Liver (tissue), 9 donors: ENCODE measurements around the gene CDR2. TPM values are rescaled to one million over a fixed set of nuclear protein-coding genes. Genes with fewer than 3 reads are reported as not detected.

Source experiments
- DNase-seq: peaks from one replicate; pipeline ENCODE4 v3.0.0-alpha.2; 2017; ENCODE audit warnings: low spot score
- H3K27ac ChIP-seq, 2 donors: one replicate each; pipeline ENCODE4 v1.7.0; 2013; ENCODE audit warnings: inconsistent platforms in 2 of 2, low read length in 2 of 2, control low read depth in 1 of 2, low read depth in 1 of 2, mild to moderate bottlenecking in 1 of 2
- H3K27me3 ChIP-seq, 4 donors: one replicate each; pipeline versions ENCODE4 v1.6.1 to v1.7.0; 2013; ENCODE audit warnings: low read length in 3 of 4, inconsistent platforms in 1 of 4, mild to moderate bottlenecking in 1 of 4, moderate library complexity in 1 of 4; ENCODE audit not compliant: control insufficient read depth in 4 of 4, insufficient read depth in 4 of 4
- H3K36me3 ChIP-seq, 4 donors: one replicate each; pipeline versions ENCODE4 v1.6.1 to v1.7.0; 2013; ENCODE audit warnings: low read length in 3 of 4, mild to moderate bottlenecking in 3 of 4, low read depth in 1 of 4, moderate library complexity in 1 of 4; ENCODE audit not compliant: control insufficient read depth in 4 of 4, insufficient read depth in 3 of 4
- H3K4me1 ChIP-seq, 4 donors: one replicate each; pipeline versions ENCODE4 v1.6.1 to v1.7.0; 2013; ENCODE audit warnings: low read length in 3 of 4, mild to moderate bottlenecking in 3 of 4, moderate library complexity in 1 of 4; ENCODE audit not compliant: control insufficient read depth in 4 of 4, insufficient read depth in 4 of 4
- H3K4me3 ChIP-seq, 3 donors: one replicate each; pipeline versions ENCODE4 v1.6.1 to v1.7.0; 2013; ENCODE audit warnings: low read length in 3 of 3, control low read depth in 1 of 3, low read depth in 1 of 3, mild to moderate bottlenecking in 1 of 3
- H3K9ac ChIP-seq, 2 donors: one replicate each; pipeline ENCODE4 v1.7.0; 2013; ENCODE audit warnings: low read length in 2 of 2, mild to moderate bottlenecking in 2 of 2, moderate library complexity in 2 of 2, control low read depth in 1 of 2, low read depth in 1 of 2
- H3K9me3 ChIP-seq, 4 donors: one replicate each; pipeline versions ENCODE4 v1.6.1 to v1.7.0; 2013; ENCODE audit warnings: low read length in 3 of 4; ENCODE audit not compliant: control insufficient read depth in 4 of 4
- EGR1 ChIP-seq, 2 donors: IDR thresholded peaks; 2 replicates each; pipeline ENCODE4 v1.6.1; 2016 to 2018; ENCODE audit warnings: antibody characterized with exemption in 2 of 2, low read depth in 2 of 2
- FOXA1 ChIP-seq: IDR thresholded peaks from 2 replicates; pipeline ENCODE4 v1.6.1; 2016; ENCODE audit warnings: antibody characterized with exemption
- GABPA ChIP-seq, 2 donors: IDR thresholded peaks in 1 of 2; conservative IDR thresholded peaks in 1 of 2; 2 replicates each; pipeline ENCODE4 v1.6.1; 2016; ENCODE audit warnings: antibody characterized with exemption in 2 of 2, mild to moderate bottlenecking in 1 of 2, moderate library complexity in 1 of 2
- HNF4G ChIP-seq: IDR thresholded peaks from 2 replicates; pipeline ENCODE4 v1.6.1; 2016; ENCODE audit warnings: antibody characterized with exemption
- JUND ChIP-seq, 2 donors: IDR thresholded peaks; 2 replicates each; pipeline ENCODE4 v1.6.1; 2016; ENCODE audit warnings: antibody characterized with exemption in 2 of 2
- RAD21 ChIP-seq, 2 donors: IDR thresholded peaks; 2 replicates each; pipeline ENCODE4 v1.6.1; 2016; ENCODE audit warnings: antibody characterized with exemption in 2 of 2, mild to moderate bottlenecking in 2 of 2
- RXRA ChIP-seq, 2 donors: IDR thresholded peaks; 2 replicates each; pipeline ENCODE4 v1.6.1; 2017 to 2018; ENCODE audit warnings: antibody characterized with exemption in 2 of 2, mild to moderate bottlenecking in 1 of 2
- SP1 ChIP-seq: IDR thresholded peaks from 2 replicates; pipeline ENCODE4 v1.6.1; 2018; ENCODE audit warnings: antibody characterized with exemption, mild to moderate bottlenecking
- YY1 ChIP-seq: IDR thresholded peaks from 2 replicates; pipeline ENCODE4 v1.6.1; 2016; ENCODE audit warnings: antibody characterized with exemption, mild to moderate bottlenecking
- WGBS: extraction: QIAGEN DNeasy Blood & Tissue Kit; methylation state at CpG from one replicate; pipeline ENCODE4 v1.1.7; 2013; 5-methylcytosine and 5-hydroxymethylcytosine counted together
- polyA plus RNA-seq, 2 donors: library from polyadenylated mRNA; stranded (reverse) in 1 of 2; unstranded in 1 of 2; fragments of 200-250 nt in 1 of 2; fragments of >200 nt in 1 of 2; fragmentation: Nextera tagmentation in 1 of 2; extraction: Ambion mirVana in 1 of 2; gene quantifications; one replicate each; pipeline versions ENCODE4 v1.2.1 to v1.2.3, GENCODE V29; 2013 to 2015
- total RNA-seq, 2 donors: library from RNA; depleted of rRNA; stranded (reverse); fragments of >200 nt; gene quantifications; one replicate each; pipeline ENCODE4 v1.2.3, GENCODE V29; 2014
- TF ChIP-seq, protein P1 (sequence below): IDR thresholded peaks from 2 replicates; pipeline ENCODE4 v1.6.1; 2016; ENCODE audit warnings: antibody characterized with exemption
- TF ChIP-seq, protein P2 (sequence below): fragments of 150-350 bp; IDR thresholded peaks from 2 replicates; pipeline ENCODE4 v1.5.1; 2017; ENCODE audit warnings: improper control_type of control experiment, low read depth, low read length; ENCODE audit not compliant: missing input control
- TF ChIP-seq, protein P3 (sequence below): IDR thresholded peaks from 2 replicates; pipeline ENCODE4 v1.6.1; 2016; ENCODE audit warnings: antibody characterized with exemption
- TF ChIP-seq, protein P4 (sequence below): IDR thresholded peaks from 2 replicates; pipeline ENCODE4 v1.6.1; 2016; ENCODE audit warnings: antibody characterized with exemption
- donor health status: healthy.
- donor health status: healthy.
- donor health status: healthy.
- donor health status: healthy.
- donor health status: healthy.

CDR2 gene
- total RNA-seq: 10 to 100 TPM; 11.5 to 12.1 TPM
- polyA plus RNA-seq: 1 to 10 TPM; 2.9 to 7.9 TPM

DNA sequence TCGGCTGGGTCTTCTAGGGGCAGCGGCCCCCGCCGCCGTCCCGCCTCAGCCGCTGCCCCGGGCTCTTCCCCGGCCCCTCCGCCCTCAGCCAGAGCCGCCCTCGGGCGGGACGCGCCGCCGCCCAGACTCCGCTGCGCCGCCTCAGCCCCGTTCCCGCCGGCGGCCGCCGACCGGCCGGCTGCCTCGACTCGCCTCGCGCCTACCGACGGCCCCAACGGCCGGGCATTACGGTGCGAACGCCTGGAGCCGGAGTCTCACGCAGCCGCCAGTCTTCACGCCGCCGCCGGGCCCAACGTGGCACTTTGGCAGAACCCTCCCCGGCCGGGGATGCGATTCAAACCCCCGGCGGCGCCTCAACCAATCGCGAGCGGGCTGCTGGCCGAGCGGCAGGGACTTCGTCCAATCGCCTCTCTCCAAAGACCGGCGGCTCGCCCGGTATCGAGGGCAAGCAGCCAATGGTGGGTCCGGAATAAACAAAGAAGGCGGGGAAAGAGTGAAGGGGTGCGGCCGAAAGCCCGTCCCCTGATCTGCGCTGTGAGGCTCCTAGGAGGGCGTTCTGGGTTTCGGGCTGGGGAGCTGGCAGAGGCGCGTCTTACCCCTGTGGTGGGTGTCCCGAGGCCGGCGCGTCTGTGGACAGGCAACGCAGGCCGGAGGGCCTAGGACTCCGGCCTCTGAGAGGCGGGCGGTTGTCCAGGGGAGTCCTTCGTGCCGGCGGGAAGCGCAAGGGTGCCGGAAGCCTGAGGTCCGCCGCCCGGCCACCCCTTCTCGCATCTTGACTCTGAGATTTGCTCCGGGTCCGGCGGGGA lies at the start of gene CDR2:
CDR2 (minus strand) TSS at position 309 of the 806 bp plus-strand sequence. CDS start 310 bp downstream, outside the sequence.
- Histone ChIP-seq H3K27ac (peak within 1 kb of the TSS; percentile 94 to 96), H3K9ac (peak within 1 kb of the TSS; percentile 67 to 87), H3K27me3 (no peaks in the 10 kb centered on the region), H3K36me3 (no peaks in the 10 kb centered on the region), H3K9me3 (no peaks in the 10 kb centered on the region), H3K4me3 (peak within 1 kb of the TSS; percentile 79 to 96 (median 85)), H3K4me1 (peaks cover 3 to 34% (median 16%) of the 10 kb centered on the region in 4 donors)
- DNase-seq: peak; percentile 97
- TF ChIP-seq, protein P1, sequence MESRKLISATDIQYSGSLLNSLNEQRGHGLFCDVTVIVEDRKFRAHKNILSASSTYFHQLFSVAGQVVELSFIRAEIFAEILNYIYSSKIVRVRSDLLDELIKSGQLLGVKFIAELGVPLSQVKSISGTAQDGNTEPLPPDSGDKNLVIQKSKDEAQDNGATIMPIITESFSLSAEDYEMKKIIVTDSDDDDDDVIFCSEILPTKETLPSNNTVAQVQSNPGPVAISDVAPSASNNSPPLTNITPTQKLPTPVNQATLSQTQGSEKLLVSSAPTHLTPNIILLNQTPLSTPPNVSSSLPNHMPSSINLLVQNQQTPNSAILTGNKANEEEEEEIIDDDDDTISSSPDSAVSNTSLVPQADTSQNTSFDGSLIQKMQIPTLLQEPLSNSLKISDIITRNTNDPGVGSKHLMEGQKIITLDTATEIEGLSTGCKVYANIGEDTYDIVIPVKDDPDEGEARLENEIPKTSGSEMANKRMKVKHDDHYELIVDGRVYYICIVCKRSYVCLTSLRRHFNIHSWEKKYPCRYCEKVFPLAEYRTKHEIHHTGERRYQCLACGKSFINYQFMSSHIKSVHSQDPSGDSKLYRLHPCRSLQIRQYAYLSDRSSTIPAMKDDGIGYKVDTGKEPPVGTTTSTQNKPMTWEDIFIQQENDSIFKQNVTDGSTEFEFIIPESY: no peak
- TF ChIP-seq RXRA (IDR thresholded peaks at IDR 0.05) (no peak), RAD21 (IDR thresholded peaks at IDR 0.05) (peak; percentile 22 to 37), SP1 (peak; percentile 98), GABPA (IDR thresholded peaks at IDR 0.05 in 1 of 2, conservative IDR thresholded peaks at IDR 0.05 in 1 of 2) (peak in 1 of 2 donors; percentile 30), YY1 (peak; percentile 65), JUND (IDR thresholded peaks at IDR 0.05) (no peak)
- TF ChIP-seq, protein P2, sequence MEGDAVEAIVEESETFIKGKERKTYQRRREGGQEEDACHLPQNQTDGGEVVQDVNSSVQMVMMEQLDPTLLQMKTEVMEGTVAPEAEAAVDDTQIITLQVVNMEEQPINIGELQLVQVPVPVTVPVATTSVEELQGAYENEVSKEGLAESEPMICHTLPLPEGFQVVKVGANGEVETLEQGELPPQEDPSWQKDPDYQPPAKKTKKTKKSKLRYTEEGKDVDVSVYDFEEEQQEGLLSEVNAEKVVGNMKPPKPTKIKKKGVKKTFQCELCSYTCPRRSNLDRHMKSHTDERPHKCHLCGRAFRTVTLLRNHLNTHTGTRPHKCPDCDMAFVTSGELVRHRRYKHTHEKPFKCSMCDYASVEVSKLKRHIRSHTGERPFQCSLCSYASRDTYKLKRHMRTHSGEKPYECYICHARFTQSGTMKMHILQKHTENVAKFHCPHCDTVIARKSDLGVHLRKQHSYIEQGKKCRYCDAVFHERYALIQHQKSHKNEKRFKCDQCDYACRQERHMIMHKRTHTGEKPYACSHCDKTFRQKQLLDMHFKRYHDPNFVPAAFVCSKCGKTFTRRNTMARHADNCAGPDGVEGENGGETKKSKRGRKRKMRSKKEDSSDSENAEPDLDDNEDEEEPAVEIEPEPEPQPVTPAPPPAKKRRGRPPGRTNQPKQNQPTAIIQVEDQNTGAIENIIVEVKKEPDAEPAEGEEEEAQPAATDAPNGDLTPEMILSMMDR: no peak
- WGBS: under 1% methylated on average over 96 of the region's 96 CpGs

DNA sequence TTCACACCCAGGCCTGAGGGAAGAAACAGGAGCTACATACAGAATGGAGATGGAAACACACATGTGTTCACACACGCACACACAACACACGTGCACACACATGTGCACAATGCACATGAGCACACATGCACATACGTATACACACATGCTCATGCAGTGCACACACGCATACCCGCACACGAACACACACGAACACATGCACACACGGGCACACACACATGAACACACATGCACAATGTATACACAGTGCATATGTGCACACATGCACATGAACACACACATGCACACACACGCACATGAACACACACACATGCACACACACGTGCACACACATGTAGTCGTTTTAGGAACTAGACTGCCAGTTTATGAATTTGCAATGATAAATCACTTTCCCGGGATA lies 49.3 kb upstream of the CDR2 start:
- H3K9ac ChIP-seq: no peak overlapping the region
- no peak overlapping the region for H3K4me3 ChIP-seq
- no peak overlapping the region for H3K27ac ChIP-seq
- 92% methylated on average over 12 of the region's 12 CpGs for WGBS
- H3K9me3 ChIP-seq: no peaks in the 10 kb centered on the region
- H3K36me3 ChIP-seq: peaks cover 4 to 28% (median 13%) of the 10 kb centered on the region in 4 donors
- DNase-seq: no peak
- H3K27me3 ChIP-seq: no peaks in the 10 kb centered on the region
- peaks cover 0 to 9% (median 0%) of the 10 kb centered on the region in 4 donors for H3K4me1 ChIP-seq
- no peak for TF ChIP-seq SP1
- TF ChIP-seq, protein P3, sequence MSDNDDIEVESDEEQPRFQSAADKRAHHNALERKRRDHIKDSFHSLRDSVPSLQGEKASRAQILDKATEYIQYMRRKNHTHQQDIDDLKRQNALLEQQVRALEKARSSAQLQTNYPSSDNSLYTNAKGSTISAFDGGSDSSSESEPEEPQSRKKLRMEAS: no peak
- TF ChIP-seq, protein P2: no peak
- TF ChIP-seq, protein P4, sequence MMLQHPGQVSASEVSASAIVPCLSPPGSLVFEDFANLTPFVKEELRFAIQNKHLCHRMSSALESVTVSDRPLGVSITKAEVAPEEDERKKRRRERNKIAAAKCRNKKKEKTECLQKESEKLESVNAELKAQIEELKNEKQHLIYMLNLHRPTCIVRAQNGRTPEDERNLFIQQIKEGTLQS: no peak
- no peak for TF ChIP-seq HNF4G
- no peak for TF ChIP-seq RAD21 (IDR thresholded peaks at IDR 0.05)
- no peak for TF ChIP-seq EGR1 (IDR thresholded peaks at IDR 0.05; ENCODE audit: low read depth in 2 of 2)
- TF ChIP-seq YY1: no peak
- no peak for TF ChIP-seq FOXA1
